H1 (cell line): ENCODE measurements around the gene TTC24.

Experiments used
- CHD2 ChIP-seq: IDR thresholded peaks from 2 replicates; pipeline ENCODE4 v1.6.1; 2012; ENCODE audit warnings: low read length, improper control_type of control experiment
- CTCF ChIP-seq, 3 experiments: IDR thresholded peaks; 1 replicate in 2 of 3; 2 replicates in 1 of 3; pipeline versions ENCODE4 v1.5.1 to v1.6.1; 2011; ENCODE audit warnings: low read length in 3 of 3, mild to moderate bottlenecking in 3 of 3, inconsistent platforms in 2 of 3, low read depth in 1 of 3, moderate library complexity in 1 of 3; ENCODE audit not compliant: insufficient read depth in 1 of 3; ENCODE audit errors: control extremely low read depth in 1 of 3
- EZH2 ChIP-seq: fragments of 200-600 bp; sonication (generic); IDR thresholded peaks from 2 replicates; pipeline ENCODE4 v1.7.1; 2012; ENCODE audit warnings: low read depth, mild to moderate bottlenecking, moderate library complexity, low read length, inconsistent platforms; ENCODE audit not compliant: severe bottlenecking
- FOSL1 ChIP-seq: IDR thresholded peaks from 2 replicates; pipeline ENCODE4 v1.6.1; 2011; ENCODE audit warnings: mild to moderate bottlenecking, low read depth, low read length, moderate library complexity; ENCODE audit not compliant: insufficient read depth
- POLR2A ChIP-seq, 2 experiments: IDR thresholded peaks; 1 replicate in 1 of 2; 2 replicates in 1 of 2; pipeline ENCODE4 v1.6.1; 2011; ENCODE audit warnings: low read depth in 2 of 2, low read length in 2 of 2, mild to moderate bottlenecking in 2 of 2; ENCODE audit errors: control extremely low read depth in 1 of 2
- SRF ChIP-seq: IDR thresholded peaks from 2 replicates; pipeline ENCODE4 v1.6.1; 2011; ENCODE audit warnings: mild to moderate bottlenecking, low read depth, low read length, moderate library complexity
- ZNF274 ChIP-seq: IDR thresholded peaks from 2 replicates; pipeline ENCODE4 v1.7.0; 2012; ENCODE audit warnings: low read length, borderline replicate concordance; ENCODE audit errors: extremely low read depth
- TF ChIP-seq, protein P1 (sequence below): IDR thresholded peaks from 2 replicates; pipeline ENCODE4 v1.6.1; 2011; ENCODE audit warnings: low read length, improper control_type of control experiment

DNA sequence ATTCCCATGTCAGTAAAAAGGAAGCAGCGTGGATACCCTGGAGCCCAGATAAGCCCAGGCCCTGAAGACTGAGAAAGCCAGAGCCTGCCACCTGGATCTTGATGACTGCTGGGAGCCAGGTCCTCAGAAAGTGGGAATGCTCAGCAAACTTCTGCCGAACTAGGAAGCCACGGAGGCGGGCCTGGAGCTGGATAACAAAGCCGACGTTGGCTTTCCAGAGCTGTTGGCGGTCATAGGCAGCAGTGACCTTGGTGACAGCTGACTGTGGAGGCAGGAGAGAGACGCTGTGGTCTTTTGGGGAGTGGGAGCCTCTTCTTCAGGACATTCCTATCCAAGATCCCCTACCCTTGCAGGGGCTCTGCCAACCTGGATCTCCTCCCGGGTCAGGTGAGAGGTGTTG lies 31.5 kb upstream of the TTC24 start:
- TF ChIP-seq SRF (no peak), CTCF (IDR thresholded peaks at IDR 0.05; ENCODE audit: control extremely low read depth in 1 of 3, insufficient read depth in 1 of 3, low read depth in 1 of 3, low read length in 3 of 3) (no peak), POLR2A (IDR thresholded peaks at IDR 0.05; ENCODE audit: control extremely low read depth in 1 of 2, low read depth in 2 of 2, low read length in 2 of 2) (no peak), CHD2 (no peak), ZNF274 (no peak), EZH2 (no peak), FOSL1 (no peak)
- TF ChIP-seq, protein P1, sequence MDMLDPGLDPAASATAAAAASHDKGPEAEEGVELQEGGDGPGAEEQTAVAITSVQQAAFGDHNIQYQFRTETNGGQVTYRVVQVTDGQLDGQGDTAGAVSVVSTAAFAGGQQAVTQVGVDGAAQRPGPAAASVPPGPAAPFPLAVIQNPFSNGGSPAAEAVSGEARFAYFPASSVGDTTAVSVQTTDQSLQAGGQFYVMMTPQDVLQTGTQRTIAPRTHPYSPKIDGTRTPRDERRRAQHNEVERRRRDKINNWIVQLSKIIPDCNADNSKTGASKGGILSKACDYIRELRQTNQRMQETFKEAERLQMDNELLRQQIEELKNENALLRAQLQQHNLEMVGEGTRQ, result no peak
